Motor neuron (in vitro differentiated cells): ENCODE data around the gene EDDM13. TPM values are rescaled to one million over a fixed set of nuclear protein-coding genes. Genes with fewer than 3 reads are reported as not detected.

Experiments used
- ATAC-seq, 8 experiments: fragments of 200-7000 bp; cut with Tn5 transposase; replicated peaks in 6 of 8; 2 replicates each; pipeline ENCODE4 v1.8.0; 2021; ENCODE audit warnings: mild to moderate bottlenecking in 8 of 8, moderate library complexity in 8 of 8
- H3K27ac ChIP-seq, 2 donors: fragments of 250-450 bp; sonication (Bioruptor Pico); 2 replicates each; pipeline ENCODE4 v1.9.0; 2021; ENCODE audit warnings: antibody characterized with exemption in 2 of 2, mild to moderate bottlenecking in 2 of 2, moderate library complexity in 1 of 2
- H3K4me1 ChIP-seq, 2 donors: fragments of 250-450 bp; sonication (Bioruptor Pico); replicated peaks in 1 of 2; 2 replicates each; pipeline ENCODE4 v1.6.1; 2021; ENCODE audit warnings: antibody characterized with exemption in 2 of 2, mild to moderate bottlenecking in 2 of 2, moderate library complexity in 1 of 2
- H3K4me3 ChIP-seq, 5 donors: fragments of 250-450 bp; sonication (Bioruptor Pico); 2 replicates each; pipeline ENCODE4 v1.9.0; 2021; ENCODE audit warnings: antibody characterized with exemption in 5 of 5, mild to moderate bottlenecking in 5 of 5, moderate library complexity in 4 of 5
- WGBS, 10 experiments: fragments of 450-650 bp; shearing (Covaris generic); methylation state at CpG; one replicate each; pipeline ENCODE4 v1.0.0; 2022; 5-methylcytosine and 5-hydroxymethylcytosine counted together
- in situ Hi-C, 9 experiments: fragments of 400-800 bp; cut with MboI; loops; one replicate each; pipeline ENCODE4 v1.15.0; 2021; ENCODE audit warnings: low sequenced_read_pairs in 9 of 9, low pct_unique_long_range_greater_than_20kb in 2 of 9; ENCODE audit not compliant: unreplicated experiment in 9 of 9
- total RNA-seq, 8 experiments: library from RNA; unstranded; fragments of 300-600 nt; gene quantifications; 2 replicates each; pipeline versions ENCODE4 v1.2.3 to v1.2.4, GENCODE V29; 2022

Gene EDDM13
- total RNA-seq, 8 experiments from 2014 or later, result 0.46 to 9.9 (median 2.5) TPM; not detected in 2

GRCh38 chr19:56269348-56269747 lies 3.2 kb upstream of the EDDM13 start:
- WGBS, 10 experiments, result 50 to 100% (median 91%) methylated on average over 1 to 6 of the region's 6 CpGs
- Histone ChIP-seq H3K4me1 (no peaks in the 10 kb centered on the region), H3K4me3 (no peak overlapping the region), H3K27ac (no peak overlapping the region)
- in situ Hi-C loops, result no loop called here
- no peak for ATAC-seq

DNA sequence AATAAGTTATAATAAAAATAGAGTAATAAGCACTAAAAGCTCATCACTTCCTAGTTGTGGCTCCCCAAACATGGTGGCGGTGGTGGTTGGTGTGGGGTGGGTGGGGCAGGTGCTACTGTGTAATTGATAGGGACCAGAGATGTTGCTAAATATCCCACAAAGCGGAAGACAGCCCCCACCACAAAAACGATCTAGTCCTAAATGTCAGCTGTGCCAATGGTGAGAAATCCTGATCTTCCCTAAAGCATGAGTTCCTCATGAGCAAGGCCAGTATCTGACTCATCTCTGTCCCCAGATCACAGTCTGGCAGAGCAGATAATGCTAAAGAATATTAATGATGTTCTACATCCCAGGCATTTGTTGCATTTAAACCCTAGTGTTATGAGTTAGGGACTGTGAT lies 1.9 kb upstream of the EDDM13 start:
- Histone ChIP-seq H3K4me3 (no peak overlapping the region), H3K27ac (no peak overlapping the region), H3K4me1 (no peaks in the 10 kb centered on the region)
- WGBS, 10 experiments, result 40 to 100% methylated on average over 1 of the region's 3 CpGs; no CpG with 5 or more reads in 8 of the 10 experiments
- in situ Hi-C loops, result no loop called here
- no peak for ATAC-seq

- in situ Hi-C loops, result no loop called here
- Histone ChIP-seq H3K4me1 (no peaks in the 10 kb centered on the region), H3K27ac (no peak overlapping the region), H3K4me3 (no peak overlapping the region)
- WGBS, 10 experiments, result 67 to 100% (median 90%) methylated on average over 1 to 5 of the region's 6 CpGs
- peak in 1 of 8 experiments; percentile 36 for ATAC-seq
These were observed 1.4 kb upstream of the EDDM13 start for GRCh38 chr19:56271151-56271550.

DNA sequence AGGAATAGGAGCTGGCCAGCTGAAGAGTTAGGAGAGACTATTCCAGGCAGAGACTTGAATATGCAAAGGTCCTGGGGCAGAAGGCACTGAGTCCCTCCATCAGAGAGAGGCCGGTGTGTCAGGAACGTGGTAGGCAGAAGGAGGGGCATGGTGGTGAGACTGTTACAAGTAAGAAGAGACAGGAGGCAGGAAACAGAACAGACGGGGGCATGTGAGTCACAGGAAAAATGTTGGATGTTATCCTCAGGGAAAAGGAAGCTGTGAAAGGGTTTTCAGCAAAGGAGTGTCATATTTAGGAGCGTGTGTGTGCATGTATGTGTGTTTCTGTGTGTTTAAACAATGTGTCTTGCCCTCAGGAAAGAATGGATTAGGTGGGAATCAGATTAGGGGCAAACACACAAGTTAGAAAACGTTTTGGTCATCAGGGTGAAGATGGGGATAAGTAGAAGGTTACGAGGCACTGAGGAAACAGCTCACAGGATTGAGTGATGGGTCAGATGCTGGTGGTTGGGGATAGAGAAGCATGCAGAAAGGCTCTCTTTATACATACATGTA lies 1.1 kb downstream of the EDDM13 start:
- no peak overlapping the region for H3K27ac ChIP-seq
- in situ Hi-C loops, result no loop called here
- H3K4me1 ChIP-seq, result no peaks in the 10 kb centered on the region
- H3K4me3 ChIP-seq, result no peak overlapping the region
- WGBS, 10 experiments, result 0 to 81% (median 37%) methylated on average over 1 to 6 of the region's 6 CpGs; no CpG with 5 or more reads in 2 of the 10 experiments
- no peak for ATAC-seq

DNA sequence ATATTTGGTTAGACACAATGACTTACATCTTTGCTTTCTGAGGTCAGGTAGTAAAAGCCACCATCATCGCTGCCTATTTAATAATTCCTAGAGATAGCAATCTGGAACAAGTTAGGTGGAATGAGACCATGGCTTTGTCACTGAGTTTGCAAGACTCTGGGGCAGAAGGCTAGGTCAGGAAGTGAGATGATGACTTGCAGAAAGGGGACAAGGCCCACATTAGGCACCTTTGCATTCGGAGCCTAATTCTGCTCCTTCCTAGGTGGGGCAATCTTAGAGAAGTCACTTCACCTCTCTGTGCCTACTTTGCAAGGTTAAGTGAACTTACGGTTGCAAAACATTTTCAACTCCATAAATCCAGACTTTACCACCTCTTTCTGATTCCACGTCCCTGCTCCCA lies 10.3 kb downstream of the EDDM13 start:
- ATAC-seq, result no peak
- H3K4me1 ChIP-seq, result no peaks in the 10 kb centered on the region
- no peak overlapping the region for H3K4me3 ChIP-seq
- 80 to 100% (median 94%) methylated on average over 1 to 4 of the region's 4 CpGs; no CpG with 5 or more reads in 3 of the 10 experiments for WGBS, 10 experiments
- in situ Hi-C loops, result no loop called here
- no peak overlapping the region for H3K27ac ChIP-seq

GRCh38 chr19:56284746-56285145 lies 12.2 kb downstream of the EDDM13 start:
- in situ Hi-C loops, result no loop called here
- no peaks in the 10 kb centered on the region for H3K4me1 ChIP-seq
- 68 to 100% (median 96%) methylated on average over 1 to 3 of the region's 3 CpGs; no CpG with 5 or more reads in 1 of the 10 experiments for WGBS, 10 experiments
- H3K27ac ChIP-seq, result no peak overlapping the region
- ATAC-seq, result peak in 3 of 8 experiments; percentile 81 to 99 (median 99)
- H3K4me3 ChIP-seq, result no peak overlapping the region

DNA sequence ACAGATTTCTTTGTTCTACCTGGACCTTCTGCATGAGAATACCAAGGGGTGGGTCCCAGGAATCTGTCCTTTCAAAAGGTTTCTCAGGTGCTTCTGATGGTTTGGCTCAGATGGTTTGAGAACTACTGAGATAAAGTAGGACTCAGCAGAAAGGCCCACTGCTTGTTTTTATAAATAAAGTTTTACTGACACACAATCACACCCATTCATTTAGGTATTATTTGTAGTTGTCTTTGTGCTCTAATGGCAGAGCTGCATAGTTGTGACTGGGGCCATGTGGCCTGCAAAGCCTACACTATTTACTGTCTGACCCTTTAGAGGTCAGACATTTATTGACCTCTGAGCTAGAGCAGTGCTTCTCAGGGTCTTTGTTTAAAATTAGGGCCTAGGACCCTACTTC lies 17.6 kb downstream of the EDDM13 start:
- H3K4me1 ChIP-seq, result peaks cover 0 to 8% of the 10 kb centered on the region in 2 donors
- in situ Hi-C loops, result no loop called here
- no peak for ATAC-seq
- H3K27ac ChIP-seq, result no peak overlapping the region
- no peak overlapping the region for H3K4me3 ChIP-seq

DNA sequence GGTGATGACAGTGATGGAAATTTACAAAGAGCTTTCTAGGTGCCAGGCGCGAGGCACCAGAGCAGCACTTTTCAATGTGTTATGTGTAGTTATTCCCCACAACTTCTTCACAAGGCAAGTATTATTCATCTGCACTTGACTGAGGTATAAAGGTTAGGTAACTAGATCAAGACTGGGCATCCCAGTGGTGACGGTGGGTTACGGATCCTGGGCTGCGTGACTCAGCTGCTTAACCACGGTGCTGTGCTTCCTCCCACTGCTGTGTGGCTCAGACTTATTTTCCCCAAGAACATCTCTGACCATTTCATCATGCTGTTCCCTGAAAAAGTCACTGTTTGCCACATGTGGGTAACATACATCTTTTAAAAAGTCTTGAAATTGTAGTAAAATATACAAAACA lies 19.3 kb downstream of the EDDM13 start:
- in situ Hi-C loops, result no loop called here
- no peak for ATAC-seq

DNA sequence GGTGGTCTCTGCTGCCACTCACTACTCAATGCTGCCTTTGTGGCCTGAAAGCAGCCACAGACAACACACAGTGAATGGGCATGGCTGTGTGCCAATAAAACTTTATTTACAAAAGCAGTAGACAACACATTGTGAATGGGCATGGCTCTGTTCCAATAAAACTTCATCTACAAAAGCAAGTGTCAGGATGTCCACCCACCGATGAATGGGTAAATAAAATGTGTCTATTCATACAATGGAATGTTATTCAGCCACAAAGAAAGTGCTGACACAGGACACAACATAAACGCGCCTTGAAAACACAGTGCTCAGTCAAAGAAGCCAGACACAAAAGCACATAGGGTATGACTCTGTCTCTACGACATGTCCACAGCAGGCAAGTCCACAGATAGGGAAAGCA lies 22.0 kb downstream of the EDDM13 start:
- in situ Hi-C loops, result no loop called here
- ATAC-seq, result peak in 5 of 8 experiments; percentile 67 to 98 (median 98)
- 0 to 83% (median 50%) methylated on average over 1 to 4 of the region's 4 CpGs; no CpG with 5 or more reads in 5 of the 10 experiments for WGBS, 10 experiments

More for the DNA sequence above, 19.3 kb downstream of the EDDM13 start:
- H3K27ac ChIP-seq, result no peak overlapping the region
- WGBS, 10 experiments, result 83 to 100% (median 94%) methylated on average over 2 to 6 of the region's 6 CpGs; no CpG with 5 or more reads in 3 of the 10 experiments
- H3K4me3 ChIP-seq, result no peak overlapping the region
- peaks cover 0 to 9% of the 10 kb centered on the region in 2 donors for H3K4me1 ChIP-seq

DNA sequence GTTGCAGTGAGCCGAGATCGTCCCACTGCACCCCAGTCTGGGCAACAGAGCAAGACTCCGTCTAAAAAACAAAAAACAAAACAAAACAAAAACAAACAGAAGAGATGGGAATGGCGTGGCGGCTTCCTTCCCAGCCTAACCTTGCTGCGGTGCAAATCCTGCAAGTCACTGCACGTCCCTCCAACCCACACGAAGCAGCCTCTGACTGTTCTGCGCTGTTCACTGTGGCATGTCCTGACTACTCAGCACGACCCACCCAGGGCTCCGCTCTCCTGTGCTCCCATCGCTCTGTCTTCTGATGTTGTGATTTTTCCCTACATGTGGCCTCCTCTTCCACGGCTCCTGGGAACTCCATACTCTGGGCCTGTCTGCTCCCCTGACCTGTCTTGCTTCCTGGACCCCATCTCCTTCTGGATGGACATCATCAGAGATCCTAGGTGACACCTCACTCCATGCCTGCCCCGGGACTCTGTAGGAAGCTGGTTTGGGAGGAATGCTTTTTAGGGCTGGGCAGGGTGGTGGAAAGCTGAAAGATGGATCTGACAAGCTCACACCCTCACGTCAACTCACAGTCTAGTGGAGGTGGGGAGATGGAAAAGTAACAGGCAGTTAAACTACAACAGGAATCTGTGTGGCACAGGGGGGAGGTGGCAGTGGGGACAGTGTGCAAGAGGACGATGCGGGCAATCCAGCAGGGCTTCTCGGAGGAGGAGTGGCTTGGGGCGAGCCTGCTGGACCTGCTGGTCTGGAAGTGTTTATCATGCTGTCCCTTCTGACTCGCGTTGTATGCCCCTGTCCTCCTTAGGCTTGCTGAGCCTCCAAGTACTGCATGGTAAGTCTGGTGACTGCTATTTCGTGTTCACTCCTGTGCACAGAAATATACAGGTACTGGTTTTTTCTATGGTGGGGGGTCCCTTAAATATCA lies 23.2 kb downstream of the EDDM13 start:
- no peak for ATAC-seq
- 80 to 100% (median 91%) methylated on average over 2 to 11 of the region's 22 CpGs for WGBS, 10 experiments
- Histone ChIP-seq H3K27ac (no peak overlapping the region), H3K4me3 (no peak overlapping the region), H3K4me1 (peaks cover 0 to 9% of the 10 kb centered on the region in 2 donors)
- in situ Hi-C loops, result no loop called here

More for the DNA sequence above, 22.0 kb downstream of the EDDM13 start:
- Histone ChIP-seq H3K4me3 (no peak overlapping the region), H3K4me1 (peaks cover 0 to 9% of the 10 kb centered on the region in 2 donors), H3K27ac (peak overlapping the region in 1 of 2 donors; percentile 81)

- ATAC-seq, result no peak
- Histone ChIP-seq H3K27ac (no peak overlapping the region), H3K4me3 (no peak overlapping the region), H3K4me1 (peaks cover 0 to 9% of the 10 kb centered on the region in 2 donors)
- 59 to 100% (median 90%) methylated on average over 1 to 3 of the region's 3 CpGs; no CpG with 5 or more reads in 2 of the 10 experiments for WGBS, 10 experiments
- in situ Hi-C loops, result no loop called here
These were observed 24.5 kb downstream of the EDDM13 start for GRCh38 chr19:56297010-56297409.

- no peak for ATAC-seq
- no peak overlapping the region for H3K4me3 ChIP-seq
- 48 to 100% (median 85%) methylated on average over 1 to 3 of the region's 3 CpGs; no CpG with 5 or more reads in 4 of the 10 experiments for WGBS, 10 experiments
- H3K4me1 ChIP-seq, result peaks cover 0 to 4% of the 10 kb centered on the region in 2 donors
- no peak overlapping the region for H3K27ac ChIP-seq
- in situ Hi-C loops, result loop anchor here in 1 of 9 experiments (25.0 kb wide), 1 partner anchor 212 kb away; no protein-coding TSS in a partner anchor
These were observed 27.1 kb downstream of the EDDM13 start for GRCh38 chr19:56299688-56300087.

- ATAC-seq, result peak in 3 of 8 experiments; percentile 69 to 88 (median 81)
- no peak overlapping the region for H3K4me3 ChIP-seq
- in situ Hi-C loops, result loop anchor here in 1 of 9 experiments (25.0 kb wide), 1 partner anchor 214 kb away; no protein-coding TSS in a partner anchor
These were observed 28.6 kb downstream of the EDDM13 start for GRCh38 chr19:56301155-56301554.

More at GRCh38 chr19:56301155-56301554, 28.6 kb downstream of the EDDM13 start:
- Histone ChIP-seq H3K4me1 (peaks cover 0 to 6% of the 10 kb centered on the region in 2 donors), H3K27ac (no peak overlapping the region)
- 7 to 100% (median 79%) methylated on average over 1 to 4 of the region's 5 CpGs; no CpG with 5 or more reads in 2 of the 10 experiments for WGBS, 10 experiments
